ENCODE results near the gene ELP6.

- TF ChIP-seq CTCF (IDR thresholded peaks at IDR 0.05) (no peak), POLR2A (IDR thresholded peaks at IDR 0.05; ENCODE audit: low read length) (no peak), CHD2 (IDR thresholded peaks at IDR 0.05; ENCODE audit: low read length, partially characterized antibody) (no peak), EP300 (IDR thresholded peaks at IDR 0.05) (no peak), JUNB (IDR thresholded peaks at IDR 0.05) (no peak), SMC3 (IDR thresholded peaks at IDR 0.05) (no peak), E2F6 (IDR thresholded peaks at IDR 0.05; ENCODE audit: borderline replicate concordance, low read depth) (no peak), MAX (IDR thresholded peaks at IDR 0.05) (no peak), NR3C1 (IDR thresholded peaks at IDR 0.05) (no peak), MAFK (IDR thresholded peaks at IDR 0.05; ENCODE audit: partially characterized antibody) (no peak), RFX5 (IDR thresholded peaks at IDR 0.05) (no peak)
These were observed 26.2 kb downstream of the ELP6 start for GRCh38 chr3:47487265-47487664.

Measured in A549 (cell line).